ENCODE measurements around the gene EID2.

GRCh38 chr19:39524495-39524894 lies 15.5 kb downstream of the EID2 start:
- TF ChIP-seq TAF1 (IDR thresholded peaks at IDR 0.05; ENCODE audit: borderline replicate concordance, low read depth, low read length) (no peak), POLR2A (IDR thresholded peaks at IDR 0.05; ENCODE audit: low read depth, low read length) (no peak)

Measured in GM12892 (cell line).